ENCODE results near the gene CDC20B.
"Not testable (repeated sequence)": the region's sequence is repeated elsewhere in the genome, so short reads cannot be mapped to it uniquely, and the experiment has no call there.

Gene CDC20B

DNA sequence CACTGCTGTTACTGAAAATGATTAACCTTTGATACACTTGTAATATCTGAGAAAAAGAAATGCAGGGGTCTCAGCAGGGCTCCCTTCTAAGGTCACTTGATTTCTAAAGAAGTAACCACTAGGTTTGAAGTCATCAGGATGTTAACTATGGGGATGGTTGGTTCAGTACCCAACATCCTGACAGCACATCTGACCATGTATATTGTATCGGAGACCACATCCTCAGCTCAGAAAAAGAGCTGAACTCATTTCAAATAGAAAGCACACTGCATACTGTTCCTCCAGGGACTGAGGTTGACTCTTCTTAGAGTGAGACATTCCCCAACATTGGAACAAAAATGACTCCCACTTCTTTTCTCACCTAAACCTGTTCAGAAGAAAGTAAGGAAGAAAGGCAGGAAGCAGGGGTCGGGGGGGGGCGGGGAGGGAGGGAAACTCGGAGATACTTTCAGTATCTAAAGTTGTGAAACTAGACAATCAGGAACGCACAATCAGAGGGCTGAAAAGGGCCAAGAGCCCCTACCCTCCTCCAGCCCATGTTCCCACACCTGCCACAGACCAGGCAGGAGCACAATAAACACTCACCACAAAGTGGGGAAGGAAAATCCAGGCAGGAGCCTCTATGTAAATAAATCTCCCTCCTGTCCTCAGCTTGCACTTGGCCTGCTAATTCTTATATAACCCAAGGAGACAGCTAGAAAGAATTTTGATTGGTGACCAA, 71.3 kb downstream of the CDC20B start:
- no peak for DNase-seq (ENCODE audit: low spot score)
- TF ChIP-seq, protein P1, sequence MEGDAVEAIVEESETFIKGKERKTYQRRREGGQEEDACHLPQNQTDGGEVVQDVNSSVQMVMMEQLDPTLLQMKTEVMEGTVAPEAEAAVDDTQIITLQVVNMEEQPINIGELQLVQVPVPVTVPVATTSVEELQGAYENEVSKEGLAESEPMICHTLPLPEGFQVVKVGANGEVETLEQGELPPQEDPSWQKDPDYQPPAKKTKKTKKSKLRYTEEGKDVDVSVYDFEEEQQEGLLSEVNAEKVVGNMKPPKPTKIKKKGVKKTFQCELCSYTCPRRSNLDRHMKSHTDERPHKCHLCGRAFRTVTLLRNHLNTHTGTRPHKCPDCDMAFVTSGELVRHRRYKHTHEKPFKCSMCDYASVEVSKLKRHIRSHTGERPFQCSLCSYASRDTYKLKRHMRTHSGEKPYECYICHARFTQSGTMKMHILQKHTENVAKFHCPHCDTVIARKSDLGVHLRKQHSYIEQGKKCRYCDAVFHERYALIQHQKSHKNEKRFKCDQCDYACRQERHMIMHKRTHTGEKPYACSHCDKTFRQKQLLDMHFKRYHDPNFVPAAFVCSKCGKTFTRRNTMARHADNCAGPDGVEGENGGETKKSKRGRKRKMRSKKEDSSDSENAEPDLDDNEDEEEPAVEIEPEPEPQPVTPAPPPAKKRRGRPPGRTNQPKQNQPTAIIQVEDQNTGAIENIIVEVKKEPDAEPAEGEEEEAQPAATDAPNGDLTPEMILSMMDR (IDR thresholded peaks at IDR 0.05; ENCODE audit: extremely low read depth, missing control alignments) = no peak

DNA sequence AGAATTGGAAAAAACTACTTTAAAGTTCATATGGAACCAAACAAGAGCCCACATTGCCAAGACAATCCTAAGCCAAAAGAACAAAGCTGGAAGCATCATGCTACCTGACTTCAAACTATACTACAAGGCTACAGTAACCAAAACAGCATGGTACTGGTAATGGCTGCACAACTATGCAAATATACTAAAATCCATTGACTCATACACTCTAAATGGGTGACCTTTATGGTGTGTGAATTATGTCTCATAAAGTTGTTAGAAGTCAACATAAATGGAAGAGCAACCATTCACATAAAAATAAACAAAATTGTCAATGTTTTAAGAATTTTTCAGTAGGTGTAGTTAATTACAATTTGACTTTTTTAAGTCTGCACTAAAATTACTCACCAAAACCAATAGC, 71.8 kb downstream of the CDC20B start:
- DNase-seq (ENCODE audit: low spot score) = not testable (repeated sequence)

DNA sequence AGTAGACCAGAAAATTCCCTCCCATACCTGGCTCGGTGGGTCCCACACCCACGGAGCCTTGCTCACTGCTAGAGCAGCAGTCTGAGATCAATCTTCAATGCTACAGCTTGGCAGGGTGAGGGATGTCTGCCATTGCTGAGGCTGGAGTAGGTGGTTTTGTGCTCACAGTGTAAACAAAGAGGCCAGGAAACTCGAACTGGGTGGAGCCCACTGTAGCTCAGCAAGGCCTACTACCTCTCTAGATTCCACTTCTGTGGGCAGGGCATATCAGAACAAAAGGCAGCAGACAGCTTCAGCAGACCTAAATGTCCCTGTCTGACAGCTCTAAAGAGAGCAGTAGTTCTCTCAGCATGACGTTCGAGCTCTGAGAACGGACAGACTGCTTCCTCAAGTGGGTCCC, 76.1 kb downstream of the CDC20B start:
- no peak for DNase-seq (ENCODE audit: low spot score)
- TF ChIP-seq, protein P1 (IDR thresholded peaks at IDR 0.05; ENCODE audit: extremely low read depth, missing control alignments) = no peak

DNA sequence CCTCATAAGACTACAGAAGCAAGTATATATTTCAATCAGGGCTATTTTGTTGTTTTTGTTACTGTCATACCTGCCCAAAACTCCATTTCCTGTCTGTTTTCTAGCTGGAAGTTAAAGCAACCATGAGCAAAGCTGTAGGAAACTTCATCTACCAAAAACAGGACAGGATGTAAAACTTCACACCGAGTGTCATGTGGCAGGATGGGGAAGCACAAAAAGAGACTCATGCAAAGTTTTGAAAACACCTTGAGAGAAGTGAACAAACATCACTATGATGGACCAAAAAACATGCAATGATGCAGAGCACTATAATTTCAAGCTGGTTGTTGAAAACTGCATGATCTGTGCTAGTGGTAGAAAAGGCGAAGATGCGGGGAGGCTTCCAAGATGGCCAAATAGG, 76.8 kb downstream of the CDC20B start:
- DNase-seq (ENCODE audit: low spot score) = no peak
- TF ChIP-seq, protein P1 (IDR thresholded peaks at IDR 0.05; ENCODE audit: extremely low read depth, missing control alignments) = no peak

DNA sequence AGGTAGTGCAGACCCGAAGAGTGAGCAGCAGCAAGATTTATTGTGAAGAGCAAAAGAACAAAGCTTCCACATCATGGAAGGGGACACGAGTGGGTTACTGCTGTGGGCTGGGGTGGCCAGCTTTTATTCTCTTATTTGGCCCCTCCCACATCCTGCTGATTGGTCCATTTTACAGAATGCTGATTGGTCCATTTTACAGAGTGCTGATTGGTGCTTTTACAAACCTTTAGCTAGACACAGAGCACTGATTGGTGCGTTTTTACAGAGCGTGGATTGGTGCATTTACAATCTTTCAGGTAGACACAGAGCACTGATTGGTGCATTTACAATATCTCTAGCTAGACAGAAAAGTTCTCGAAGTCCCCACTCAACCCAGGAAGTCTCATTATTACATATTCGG, 82.0 kb downstream of the CDC20B start:
- not testable (repeated sequence) for DNase-seq (ENCODE audit: low spot score)

DNA sequence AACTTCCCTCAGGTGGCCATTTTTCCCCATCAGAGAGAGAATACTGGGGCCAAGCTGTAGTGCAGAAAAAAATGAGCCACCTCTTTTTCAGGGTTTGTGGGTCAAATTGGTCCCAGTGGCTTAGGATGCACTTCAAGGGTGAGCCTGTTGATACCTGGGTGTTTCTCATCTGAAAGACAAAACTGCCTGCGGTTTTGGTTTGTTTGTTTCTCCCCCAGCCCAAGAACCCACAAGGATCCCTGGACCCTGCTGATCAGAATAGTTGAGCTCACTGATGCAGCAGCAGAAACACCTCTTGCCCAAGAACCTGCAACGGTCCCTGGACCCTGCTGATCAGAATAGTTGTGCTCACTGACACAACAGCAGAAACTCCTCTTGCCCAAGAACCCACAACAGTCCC, 83.7 kb downstream of the CDC20B start:
- not testable (repeated sequence) for DNase-seq (ENCODE audit: low spot score)

DNA sequence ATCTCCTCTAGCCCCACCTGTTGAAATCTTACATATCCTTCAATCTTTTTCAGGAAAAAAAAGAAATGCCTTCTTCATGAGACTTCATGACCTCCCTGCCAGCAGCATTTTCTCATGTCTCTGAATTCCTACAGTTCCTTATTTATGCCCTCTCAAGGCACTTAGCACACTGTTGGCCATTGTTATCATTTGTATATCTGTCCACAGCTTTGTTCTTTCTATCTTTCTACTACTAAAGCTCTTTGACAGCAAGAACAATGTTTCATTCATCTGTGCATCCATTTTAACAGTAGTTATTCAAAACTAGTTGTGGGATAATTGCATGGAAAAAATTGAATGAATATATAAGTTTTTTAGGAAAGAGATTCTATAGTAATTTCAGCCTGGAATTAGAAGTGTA, 91.4 kb downstream of the CDC20B start:
- no peak for DNase-seq (ENCODE audit: low spot score)
- TF ChIP-seq, protein P1 (IDR thresholded peaks at IDR 0.05; ENCODE audit: extremely low read depth, missing control alignments) = no peak

DNA sequence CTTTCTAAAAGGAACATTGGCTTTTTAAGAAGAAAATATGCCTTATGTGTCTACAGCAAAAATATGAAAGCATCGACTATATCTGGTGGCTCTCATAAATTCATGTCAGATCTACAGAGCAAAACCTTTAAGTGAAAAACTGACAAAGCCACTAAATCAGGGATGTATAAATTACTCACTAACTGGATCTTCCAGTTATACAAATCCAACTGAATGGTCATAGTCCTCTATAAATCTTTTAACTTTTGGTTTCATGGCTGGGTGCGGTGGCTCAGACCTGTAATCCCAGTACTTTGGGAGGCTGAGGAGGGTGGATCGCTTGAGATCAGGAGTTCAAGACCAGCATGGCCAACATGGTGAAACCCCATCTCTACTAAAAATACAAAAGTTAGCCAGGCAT, 99.8 kb downstream of the CDC20B start:
- TF ChIP-seq, protein P1 (IDR thresholded peaks at IDR 0.05; ENCODE audit: extremely low read depth, missing control alignments) = no peak

DNA sequence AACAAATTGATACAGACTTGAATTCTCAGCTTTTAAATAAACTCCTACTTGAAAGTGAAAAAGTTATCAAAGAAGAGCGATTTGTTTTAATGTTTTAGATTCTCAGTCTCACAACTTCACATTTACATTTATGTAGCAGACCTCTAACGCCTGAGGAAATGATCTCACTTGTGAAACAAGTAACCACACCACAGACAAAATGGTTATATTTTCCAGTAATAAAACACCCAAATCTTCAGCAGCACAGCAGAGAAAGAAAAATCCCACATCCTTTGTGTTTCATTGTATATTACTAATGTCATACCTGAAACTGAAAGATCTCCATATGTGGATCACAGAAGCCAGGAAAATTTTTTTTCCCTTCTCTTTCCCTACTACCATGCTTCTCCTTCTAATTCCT, 100.3 kb downstream of the CDC20B start:
- peak; percentile 18 for DNase-seq (ENCODE audit: low spot score)
- TF ChIP-seq, protein P1 (IDR thresholded peaks at IDR 0.05; ENCODE audit: extremely low read depth, missing control alignments) = no peak

More for the DNA sequence above, 99.8 kb downstream of the CDC20B start:
- DNase-seq (ENCODE audit: low spot score) = no peak
